NT2/D1 (cell line): Measurements from ENCODE around the gene TNK1.

Experiments used
- DNase-seq: peaks from one replicate; pipeline ENCODE4 v3.0.0-alpha.2; 2011; ENCODE audit warnings: low read depth, low spot score
- H3K27me3 ChIP-seq: 2 replicates; pipeline ENCODE4 v1.6.0; 2011; ENCODE audit warnings: mild to moderate bottlenecking; ENCODE audit not compliant: insufficient read length, insufficient read depth
- H3K36me3 ChIP-seq: 2 replicates; pipeline ENCODE4 v1.6.1; 2011; ENCODE audit warnings: mild to moderate bottlenecking, low read length, mixed read lengths; ENCODE audit not compliant: insufficient read depth, insufficient read length
- H3K4me1 ChIP-seq: 2 replicates; pipeline ENCODE4 v1.5.1; 2011; ENCODE audit not compliant: insufficient read depth, insufficient read length
- H3K4me3 ChIP-seq: 2 replicates; pipeline ENCODE4 v1.5.1; 2011; ENCODE audit warnings: low read depth; ENCODE audit not compliant: insufficient read length
- H3K9ac ChIP-seq: 2 replicates; pipeline ENCODE4 v1.6.0; 2011; ENCODE audit warnings: low read depth; ENCODE audit not compliant: insufficient read length
- H3K9me3 ChIP-seq: 2 replicates; pipeline ENCODE4 v1.5.1; 2011; ENCODE audit warnings: mild to moderate bottlenecking, low read length; ENCODE audit not compliant: insufficient read depth
- SUZ12 ChIP-seq: IDR thresholded peaks from 2 replicates; pipeline ENCODE4 v1.6.1; 2011; ENCODE audit not compliant: insufficient read length, insufficient read depth; ENCODE audit errors: extremely low read depth
- YY1 ChIP-seq: IDR thresholded peaks from 2 replicates; pipeline ENCODE4 v1.6.1; 2011; ENCODE audit not compliant: insufficient read length, insufficient read depth
- ZNF274 ChIP-seq: IDR thresholded peaks from 2 replicates; pipeline ENCODE4 v1.6.1; 2011; ENCODE audit warnings: mild to moderate bottlenecking, low read depth, low read length

The TNK1 gene

GRCh38 chr17:7409716-7410115 is 28.8 kb downstream of the TNK1 start:
- H3K9me3 ChIP-seq: no peaks in the 10 kb centered on the region
- H3K36me3 ChIP-seq: peaks cover 30% of the 10 kb centered on the region

GRCh38 chr17:7410634-7411426 is 29.9 kb downstream of the TNK1 start:
- H3K27me3 ChIP-seq: no peaks in the 10 kb centered on the region
- peaks cover 41% of the 10 kb centered on the region for H3K36me3 ChIP-seq
- no peak for TF ChIP-seq SUZ12
- TF ChIP-seq ZNF274: no peak
- no peak for TF ChIP-seq YY1
- peaks cover 3% of the 10 kb centered on the region for H3K4me1 ChIP-seq
- H3K4me3 ChIP-seq: no peak overlapping the region
- H3K9me3 ChIP-seq: no peaks in the 10 kb centered on the region
- DNase-seq: no peak
- H3K9ac ChIP-seq: no peak overlapping the region

More at GRCh38 chr17:7409716-7410115, 28.8 kb downstream of the TNK1 start:
- peaks cover 3% of the 10 kb centered on the region for H3K4me1 ChIP-seq
- H3K4me3 ChIP-seq: no peak overlapping the region
- no peak overlapping the region for H3K9ac ChIP-seq
- DNase-seq: no peak
- H3K27me3 ChIP-seq: no peaks in the 10 kb centered on the region
- no peak for TF ChIP-seq ZNF274
- TF ChIP-seq SUZ12: no peak
- TF ChIP-seq YY1: no peak

- H3K27me3 ChIP-seq: no peaks in the 10 kb centered on the region
- H3K36me3 ChIP-seq: peaks cover 45% of the 10 kb centered on the region
- no peak overlapping the region for H3K9ac ChIP-seq
- DNase-seq: no peak
- H3K9me3 ChIP-seq: no peaks in the 10 kb centered on the region
- no peak overlapping the region for H3K4me3 ChIP-seq
- peaks cover 3% of the 10 kb centered on the region for H3K4me1 ChIP-seq
- TF ChIP-seq SUZ12: no peak
- no peak for TF ChIP-seq ZNF274
- TF ChIP-seq YY1: no peak
These were observed 30.5 kb downstream of the TNK1 start for GRCh38 chr17:7411427-7411750.

GRCh38 chr17:7413346-7413985 is 32.6 kb downstream of the TNK1 start:
- no peak for DNase-seq
- Histone ChIP-seq H3K27me3 (no peaks in the 10 kb centered on the region), H3K9me3 (no peaks in the 10 kb centered on the region), H3K4me3 (no peak overlapping the region), H3K9ac (no peak overlapping the region), H3K4me1 (peaks cover 3% of the 10 kb centered on the region), H3K36me3 (peaks cover 59% of the 10 kb centered on the region)
- TF ChIP-seq SUZ12 (no peak), YY1 (no peak), ZNF274 (no peak)

- Histone ChIP-seq H3K4me1 (peaks cover 3% of the 10 kb centered on the region), H3K9ac (no peak overlapping the region), H3K27me3 (no peaks in the 10 kb centered on the region), H3K4me3 (no peak overlapping the region), H3K9me3 (no peaks in the 10 kb centered on the region), H3K36me3 (peaks cover 50% of the 10 kb centered on the region)
- TF ChIP-seq SUZ12 (no peak), ZNF274 (no peak)
- DNase-seq: no peak
These were observed 33.9 kb downstream of the TNK1 start for GRCh38 chr17:7414837-7415236.

GRCh38 chr17:7415784-7416183 is 34.9 kb downstream of the TNK1 start:
- Histone ChIP-seq H3K36me3 (peaks cover 42% of the 10 kb centered on the region), H3K27me3 (no peaks in the 10 kb centered on the region), H3K4me1 (peaks cover 3% of the 10 kb centered on the region), H3K9ac (no peak overlapping the region), H3K9me3 (no peaks in the 10 kb centered on the region), H3K4me3 (no peak overlapping the region)
- TF ChIP-seq YY1 (no peak), SUZ12 (no peak), ZNF274 (no peak)
- DNase-seq: no peak

GRCh38 chr17:7416323-7416722 is 35.4 kb downstream of the TNK1 start:
- TF ChIP-seq YY1 (no peak), SUZ12 (no peak), ZNF274 (no peak)
- no peak for DNase-seq
- H3K9ac ChIP-seq: peak overlapping the region; percentile 8
- no peak overlapping the region for H3K4me3 ChIP-seq
- no peaks in the 10 kb centered on the region for H3K9me3 ChIP-seq
- peaks cover 38% of the 10 kb centered on the region for H3K36me3 ChIP-seq
- peaks cover 3% of the 10 kb centered on the region for H3K4me1 ChIP-seq
- no peaks in the 10 kb centered on the region for H3K27me3 ChIP-seq
